H1 (cell line): ENCODE results near the gene TDRD1. TPM values are rescaled to one million over a fixed set of nuclear protein-coding genes. Genes with fewer than 3 reads are reported as not detected.

ENCODE experiments used
- CTCF ChIA-PET: fragments of 300-600 bp; sonication (Branson Sonifier 250); formaldehyde crosslinking; loops from one replicate; lab custom pipeline; 2021; ENCODE audit not compliant: partially characterized antibody; lab: Charles Lee
- POLR2A ChIA-PET: fragments of 300-600 bp; sonication (Branson Sonifier 250); formaldehyde crosslinking; loops from one replicate; lab custom pipeline; 2021; ENCODE audit warnings: inconsistent platforms; ENCODE audit not compliant: partially characterized antibody; lab: Charles Lee
- DNase-seq, 2 experiments: peaks; one replicate each; pipeline versions ENCODE4 v3.0.0 to v3.0.0-alpha.2; 2010 to 2022; ENCODE audit warnings: low spot score in 2 of 2, low read depth in 1 of 2, mixed read lengths in 1 of 2
- FAIRE-seq: peaks from 2 replicates; lab custom pipeline; 2011; peaks lifted over from hg19 to GRCh38; lab: Jason Lieb, UNC
- H2AFZ ChIP-seq: 2 replicates; pipeline ENCODE4 v1.8.1; 2012; ENCODE audit warnings: low read length, inconsistent platforms
- H2AK5ac ChIP-seq: 2 replicates; pipeline ENCODE4 v1.6.1; 2013; ENCODE audit warnings: low read depth, low read length
- H2BK120ac ChIP-seq: replicated peaks from 2 replicates; pipeline ENCODE3; 2013; ENCODE audit warnings: low read depth, low read length, inconsistent platforms
- H2BK12ac ChIP-seq: 2 replicates; pipeline ENCODE4 v1.6.1; 2013; ENCODE audit warnings: low read depth, low read length
- H2BK15ac ChIP-seq: 2 replicates; pipeline ENCODE4 v1.6.1; 2013; ENCODE audit warnings: low read length
- H2BK20ac ChIP-seq: 2 replicates; pipeline ENCODE4 v1.6.1; 2013; ENCODE audit warnings: low read length
- H2BK5ac ChIP-seq: 2 replicates; pipeline ENCODE4 v1.6.1; 2013; ENCODE audit warnings: low read depth, low read length
- H3K14ac ChIP-seq: 2 replicates; pipeline ENCODE4 v1.6.1; 2013; ENCODE audit warnings: inconsistent platforms; ENCODE audit not compliant: insufficient read length
- H3K18ac ChIP-seq: 2 replicates; pipeline ENCODE4 v1.6.1; 2013; ENCODE audit warnings: low read length; ENCODE audit errors: extremely low read depth
- H3K23ac ChIP-seq: 2 replicates; pipeline ENCODE4 v1.6.1; 2013; ENCODE audit warnings: inconsistent platforms; ENCODE audit not compliant: insufficient read length
- H3K23me2 ChIP-seq: 2 replicates; pipeline ENCODE4 v1.6.1; 2013; ENCODE audit warnings: low read depth, low read length
- H3K27ac ChIP-seq: 2 replicates; pipeline ENCODE4 v1.6.1; 2011; ENCODE audit warnings: low read depth, low read length, inconsistent platforms
- H3K27me3 ChIP-seq, 4 experiments: replicated peaks in 1 of 4; 1 replicate in 1 of 4; 2 replicates in 3 of 4; pipeline versions ENCODE4 v1.6.1 to v1.8.1; 2011 to 2013; ENCODE audit warnings: low read length in 3 of 4, mild to moderate bottlenecking in 3 of 4, inconsistent platforms in 2 of 4, mixed read lengths in 2 of 4, moderate library complexity in 1 of 4; ENCODE audit not compliant: control insufficient read depth in 3 of 4, insufficient read depth in 3 of 4; ENCODE audit errors: extremely low read depth in 1 of 4
- H3K36me3 ChIP-seq, 4 experiments: 2 replicates each; pipeline versions ENCODE4 v1.6.1 to v1.8.1; 2011 to 2013; ENCODE audit warnings: mild to moderate bottlenecking in 4 of 4, low read length in 3 of 4, moderate library complexity in 2 of 4, control low read depth in 1 of 4, inconsistent platforms in 1 of 4; ENCODE audit not compliant: insufficient read depth in 4 of 4, control insufficient read depth in 2 of 4
- H3K4ac ChIP-seq: replicated peaks from 2 replicates; pipeline ENCODE3; 2013; ENCODE audit warnings: low read length, low read depth, mixed read lengths, inconsistent platforms; ENCODE audit not compliant: insufficient read length
- H3K4me1 ChIP-seq, 4 experiments: replicated peaks in 1 of 4; 1 replicate in 1 of 4; 2 replicates in 3 of 4; pipeline versions ENCODE4 v1.6.1 to v1.8.1; 2011 to 2013; ENCODE audit warnings: low read length in 3 of 4, inconsistent platforms in 2 of 4, mixed read lengths in 1 of 4; ENCODE audit not compliant: insufficient read depth in 4 of 4, control insufficient read depth in 3 of 4
- H3K4me2 ChIP-seq, 2 experiments: 2 replicates each; pipeline versions ENCODE4 v1.6.1 to v1.8.1; 2011 to 2013; ENCODE audit warnings: low read depth in 2 of 2, low read length in 2 of 2, control low read depth in 1 of 2, inconsistent platforms in 1 of 2, mild to moderate bottlenecking in 1 of 2; ENCODE audit not compliant: insufficient read depth in 1 of 2
- H3K4me3 ChIP-seq, 4 experiments: fragments of 200-600, 300-600 bp in 1 of 4; sonication (generic), shearing (Covaris generic), sonication (Bioruptor Twin) in 1 of 4; 2 replicates each; pipeline versions ENCODE4 v1.5.1 to v1.8.1; 2011 to 2016; ENCODE audit warnings: low read length in 4 of 4, low read depth in 3 of 4, control low read depth in 2 of 4, inconsistent platforms in 2 of 4, mild to moderate bottlenecking in 2 of 4, mixed read lengths in 1 of 4, moderate library complexity in 1 of 4; ENCODE audit not compliant: insufficient read depth in 2 of 4; ENCODE audit errors: extremely low read depth in 1 of 4
- H3K56ac ChIP-seq: replicated peaks from 2 replicates; pipeline ENCODE3; 2013; ENCODE audit warnings: low read depth, mild to moderate bottlenecking, mixed read lengths, low read length, inconsistent platforms; ENCODE audit not compliant: insufficient read length
- H3K79me1 ChIP-seq: 2 replicates; pipeline ENCODE4 v1.6.1; 2013; ENCODE audit warnings: low read depth, low read length, control low read depth
- H3K79me2 ChIP-seq, 2 experiments: 2 replicates each; pipeline versions ENCODE4 v1.6.1 to v1.8.1; 2012 to 2013; ENCODE audit warnings: low read length in 2 of 2, mild to moderate bottlenecking in 2 of 2, inconsistent platforms in 1 of 2; ENCODE audit not compliant: insufficient read depth in 2 of 2, control insufficient read depth in 1 of 2
- H3K9ac ChIP-seq, 4 experiments: replicated peaks in 1 of 4; 1 replicate in 1 of 4; 2 replicates in 3 of 4; pipeline versions ENCODE4 v1.6.1 to v1.8.1; 2011 to 2013; ENCODE audit warnings: low read depth in 3 of 4, low read length in 3 of 4, control low read depth in 2 of 4, mild to moderate bottlenecking in 2 of 4, moderate library complexity in 2 of 4, inconsistent platforms in 1 of 4; ENCODE audit errors: extremely low read depth in 1 of 4
- H3K9me3 ChIP-seq, 2 experiments: 2 replicates each; pipeline versions ENCODE4 v1.6.1 to v1.8.1; 2012 to 2013; ENCODE audit warnings: mild to moderate bottlenecking in 2 of 2, moderate library complexity in 2 of 2, control low read depth in 1 of 2, inconsistent platforms in 1 of 2, low read depth in 1 of 2, low read length in 1 of 2, mixed read lengths in 1 of 2; ENCODE audit not compliant: insufficient read depth in 2 of 2
- H4K20me1 ChIP-seq, 2 experiments: replicated peaks in 1 of 2; 2 replicates each; pipeline versions ENCODE3 to v1.8.1; 2011 to 2013; ENCODE audit warnings: inconsistent platforms in 2 of 2, low read length in 2 of 2, mild to moderate bottlenecking in 1 of 2; ENCODE audit not compliant: insufficient read depth in 2 of 2, control insufficient read depth in 1 of 2
- H4K5ac ChIP-seq: 2 replicates; pipeline ENCODE4 v1.6.1; 2013; ENCODE audit warnings: low read length, low read depth, mixed read lengths, inconsistent platforms; ENCODE audit not compliant: insufficient read length
- H4K8ac ChIP-seq: 2 replicates; pipeline ENCODE4 v1.8.0; 2013; ENCODE audit warnings: mild to moderate bottlenecking, moderate library complexity, low read length, inconsistent platforms; ENCODE audit not compliant: insufficient read depth; ENCODE audit errors: extremely low read depth
- H4K91ac ChIP-seq: replicated peaks from 2 replicates; pipeline ENCODE3; 2013; ENCODE audit warnings: low read length, mixed read lengths, inconsistent platforms; ENCODE audit not compliant: insufficient read length
- ATF2 ChIP-seq: IDR thresholded peaks from 2 replicates; pipeline ENCODE4 v1.6.1; 2012; ENCODE audit warnings: low read length, inconsistent platforms
- CTBP2 ChIP-seq: IDR thresholded peaks from 2 replicates; pipeline ENCODE4 v1.7.0; 2011; ENCODE audit warnings: borderline replicate concordance, mild to moderate bottlenecking, moderate library complexity, mixed read lengths, low read length; ENCODE audit not compliant: insufficient read depth, insufficient read length
- EGR1 ChIP-seq: IDR thresholded peaks from 2 replicates; pipeline ENCODE4 v1.6.1; 2011; ENCODE audit warnings: low read depth, low read length, borderline replicate concordance
- GABPA ChIP-seq: IDR thresholded peaks from 2 replicates; pipeline ENCODE4 v1.6.1; 2011; ENCODE audit warnings: mild to moderate bottlenecking, low read length, moderate library complexity, borderline replicate concordance; ENCODE audit not compliant: insufficient read depth
- HDAC6 ChIP-seq: IDR thresholded peaks from one replicate; pipeline ENCODE4 v1.7.1; 2012; ENCODE audit warnings: low read depth, mild to moderate bottlenecking, inconsistent platforms, low read length, moderate library complexity
- JUN ChIP-seq: IDR thresholded peaks from 2 replicates; pipeline ENCODE4 v1.6.1; 2011; ENCODE audit warnings: low read depth, mild to moderate bottlenecking, improper control_type of control experiment, low read length
- KDM1A ChIP-seq: fragments of 200-600, 300-600 bp; sonication (generic); IDR thresholded peaks from 2 replicates; pipeline ENCODE4 v1.7.1; 2016; ENCODE audit warnings: mild to moderate bottlenecking, low read length, borderline replicate concordance
- RBBP5 ChIP-seq: IDR thresholded peaks from 2 replicates; pipeline ENCODE4 v1.7.1; 2012; ENCODE audit warnings: low read depth, mild to moderate bottlenecking, inconsistent platforms, low read length, moderate library complexity, borderline replicate concordance
- RXRA ChIP-seq: IDR thresholded peaks from 2 replicates; pipeline ENCODE4 v1.6.1; 2011; ENCODE audit warnings: low read depth, mild to moderate bottlenecking, low read length, moderate library complexity; ENCODE audit not compliant: insufficient read depth
- SP4 ChIP-seq: IDR thresholded peaks from 2 replicates; pipeline ENCODE4 v1.6.1; 2012; ENCODE audit warnings: low read length, inconsistent platforms
- TAF1 ChIP-seq: IDR thresholded peaks from 2 replicates; pipeline ENCODE4 v1.6.1; 2011; ENCODE audit warnings: mild to moderate bottlenecking, low read depth, low read length
- WGBS, 2 experiments: shearing (Covaris generic) in 1 of 2; methylation state at CpG; one replicate each; pipeline versions ENCODE4 v1.1.6 to v1.1.7; 2013 to 2015; ENCODE audit warnings: low lambda C conversion rate in 2 of 2, mixed read lengths in 2 of 2, inconsistent platforms in 1 of 2, low coverage in 1 of 2, missing lambda C conversion rate in 1 of 2; ENCODE audit not compliant: insufficient replicate concordance in 2 of 2, insufficient coverage in 1 of 2, insufficient read length in 1 of 2; ENCODE audit errors: extremely low coverage in 1 of 2, missing lambda C conversion rate in 1 of 2; 5-methylcytosine and 5-hydroxymethylcytosine counted together
- polyA plus RNA-seq, 7 experiments: library from polyadenylated mRNA; depleted of rRNA in 3 of 7; stranded (reverse) in 5 of 7; unstranded in 2 of 7; fragments of >200 nt in 5 of 7; fragments of 200-250 nt in 2 of 7; gene quantifications; 1 replicate in 5 of 7; 2 replicates in 1 of 7; 4 replicates in 1 of 7; pipeline versions ENCODE4 v1.2.1 to v1.2.3, GENCODE V29; 2011 to 2013; ENCODE audit warnings: missing spikeins in 2 of 7, mixed read lengths in 2 of 7
- total RNA-seq: library from RNA; stranded (reverse); fragmentation: NEBNext Ultra II Directional; extraction: Animal tissue kit (Norgen Biotek cat#: 25700); gene quantifications from 2 replicates; pipeline ENCODE4 v1.2.1, GENCODE V29; 2021
- TF ChIP-seq, protein P1 (sequence below): IDR thresholded peaks from 2 replicates; pipeline ENCODE4 v1.6.1; 2012; ENCODE audit warnings: inconsistent platforms

TDRD1 gene
- total and polyA plus RNA-seq, 2 of the 8 experiments (the other 6 are each of a cell fraction or from before 2014, with no cell fraction given): 0.02 to 0.71 TPM

DNA sequence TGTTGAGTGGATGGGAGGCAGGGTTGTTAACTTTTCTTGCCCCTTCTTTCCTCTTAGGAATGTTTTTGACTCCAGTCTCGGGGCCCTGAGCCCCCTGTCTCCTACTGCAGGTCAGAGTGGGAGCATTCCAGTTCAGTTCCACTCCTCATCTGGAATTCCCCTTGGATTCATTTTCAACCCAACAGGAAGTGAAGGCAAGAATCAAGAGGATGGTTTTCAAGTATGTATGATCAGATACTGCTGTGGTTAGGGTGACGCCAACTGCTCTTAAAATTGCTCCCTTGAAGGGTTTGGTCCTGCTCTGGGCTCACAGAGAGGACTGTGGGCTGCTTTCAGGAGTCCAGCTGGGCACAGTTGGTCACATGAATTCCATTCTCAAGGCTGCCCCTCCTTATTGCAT lies 81.9 kb downstream of the TDRD1 start:
- H3K9me3 ChIP-seq: no peaks in the 10 kb centered on the region
- H3K27me3 ChIP-seq: no peaks in the 10 kb centered on the region
- no peak overlapping the region for H3K27ac ChIP-seq
- DNase-seq: no peak
- H2BK12ac ChIP-seq: no peak overlapping the region
- no peak overlapping the region for H2BK20ac ChIP-seq
- no peak overlapping the region for H3K9ac ChIP-seq
- WGBS, 2 experiments: 95% methylated on average over 2 of the region's 2 CpGs; no CpG with 5 or more reads in 1 of the 2 experiments
- no peaks in the 10 kb centered on the region for H3K4me1 ChIP-seq
- H3K23ac ChIP-seq: no peak overlapping the region
- H3K4me2 ChIP-seq: no peak overlapping the region
- H3K4ac ChIP-seq: no peak overlapping the region
- no peak overlapping the region for H4K91ac ChIP-seq
- no peak overlapping the region for H2BK5ac ChIP-seq
- no peak overlapping the region for H4K8ac ChIP-seq
- no peak overlapping the region for H2AFZ ChIP-seq
- no peaks in the 10 kb centered on the region for H3K23me2 ChIP-seq
- H3K18ac ChIP-seq: no peak overlapping the region
- H3K4me3 ChIP-seq: no peak overlapping the region
- no peaks in the 10 kb centered on the region for H3K79me2 ChIP-seq
- no peaks in the 10 kb centered on the region for H3K36me3 ChIP-seq
- no peak overlapping the region for H3K14ac ChIP-seq
- no peaks in the 10 kb centered on the region for H4K20me1 ChIP-seq
- no peak overlapping the region for H2BK120ac ChIP-seq
- ChIA-PET CTCF (interaction anchor here (0.6 to 1.9 kb wide), 5 partner anchors 8 to 293 kb away, joined by 3 to 7 read pairs (median 4); no protein-coding TSS in a partner anchor), POLR2A (interaction anchor here (0.6 kb wide), 1 partner anchor 641 kb away, joined by 3 read pairs; no protein-coding TSS in a partner anchor)
- no peak overlapping the region for H4K5ac ChIP-seq
- no peak for FAIRE-seq
- H2AK5ac ChIP-seq: no peak overlapping the region
- no peak overlapping the region for H2BK15ac ChIP-seq
- H3K79me1 ChIP-seq: no peaks in the 10 kb centered on the region
- no peak overlapping the region for H3K56ac ChIP-seq
- TF ChIP-seq RXRA (no peak), GABPA (no peak), SP4 (no peak), KDM1A (no peak), TAF1 (no peak), ATF2 (no peak), RBBP5 (no peak), JUN (no peak), CTBP2 (no peak), EGR1 (no peak), HDAC6 (no peak)
- TF ChIP-seq, protein P1, sequence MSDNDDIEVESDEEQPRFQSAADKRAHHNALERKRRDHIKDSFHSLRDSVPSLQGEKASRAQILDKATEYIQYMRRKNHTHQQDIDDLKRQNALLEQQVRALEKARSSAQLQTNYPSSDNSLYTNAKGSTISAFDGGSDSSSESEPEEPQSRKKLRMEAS: no peak
